GM21526 (cell line): ENCODE results near the gene CLCN2.

Experiments
- ATAC-seq: cut with Tn5 transposase; IDR thresholded peaks from one replicate; pipeline ENCODE4 v1.9.1; 2021; ENCODE audit warnings: moderate library complexity; ENCODE audit not compliant: unreplicated experiment, low FRiP score

Gene CLCN2

GRCh38 chr3:184381261-184382224, 20.1 kb upstream of the CLCN2 start:
- no peak for ATAC-seq

GRCh38 chr3:184380627-184381260, 19.3 kb upstream of the CLCN2 start:
- ATAC-seq, result no peak

GRCh38 chr3:184380185-184380626, 18.8 kb upstream of the CLCN2 start:
- ATAC-seq, result no peak

- no peak for ATAC-seq
Observed at GRCh38 chr3:184379358-184380184, 18.2 kb upstream of the CLCN2 start, which contains the start of gene CHRD. Gene CHRD (plus strand): TSS chr3:184380054. CDS start chr3:184380319, 265 bp downstream.

GRCh38 chr3:184378651-184379357, 17.4 kb upstream of the CLCN2 start:
- ATAC-seq, result no peak

GRCh38 chr3:184377882-184378445, 16.6 kb upstream of the CLCN2 start, which contains the start of gene THPO:
Gene THPO (minus strand): TSS chr3:184378207. CDS start chr3:184376259, 1,948 bp downstream.
- ATAC-seq, result no peak

GRCh38 chr3:184377374-184377773, 16.0 kb upstream of the CLCN2 start:
- no peak for ATAC-seq

- ATAC-seq, result no peak
Observed at GRCh38 chr3:184375747-184376461, 14.5 kb upstream of the CLCN2 start.

- ATAC-seq, result no peak
Observed at GRCh38 chr3:184373422-184373821, 12.0 kb upstream of the CLCN2 start.

- ATAC-seq, result no peak
Observed at GRCh38 chr3:184372911-184373310, 11.5 kb upstream of the CLCN2 start.

GRCh38 chr3:184372296-184372821, 11.0 kb upstream of the CLCN2 start:
- no peak for ATAC-seq

- no peak for ATAC-seq
Observed at GRCh38 chr3:184371570-184372018, 10.2 kb upstream of the CLCN2 start.

GRCh38 chr3:184368586-184369183, 7.3 kb upstream of the CLCN2 start:
- ATAC-seq, result no peak

GRCh38 chr3:184368116-184368515, 6.7 kb upstream of the CLCN2 start:
- ATAC-seq, result no peak

GRCh38 chr3:184366619-184367289, 5.3 kb upstream of the CLCN2 start:
- ATAC-seq, result no peak

- peak; percentile 86 for ATAC-seq
Observed at GRCh38 chr3:184362668-184363546, 1.5 kb upstream of the CLCN2 start.
